H4 (cell line): Measurements from ENCODE around the gene GIMAP4. TPM values are rescaled to one million over a fixed set of nuclear protein-coding genes. Genes with fewer than 3 reads are reported as not detected.
"Not testable (repeated sequence)": the region's sequence is repeated elsewhere in the genome, so short reads cannot be mapped to it uniquely, and the experiment has no call there.

ENCODE experiments used
- DNase-seq: peaks from one replicate; pipeline ENCODE4 v3.0.0-alpha.2; 2015; ENCODE audit warnings: low spot score
- total RNA-seq: library from RNA; depleted of rRNA; stranded (reverse); fragments of >200 nt; shearing (Covaris generic); gene quantifications from 2 replicates; pipeline ENCODE4 v1.2.3, GENCODE V29; 2014; rRNA removed

GIMAP4 gene
- total RNA-seq: 0.12 TPM in 1 of 2 replicates, not detected in the other

DNA sequence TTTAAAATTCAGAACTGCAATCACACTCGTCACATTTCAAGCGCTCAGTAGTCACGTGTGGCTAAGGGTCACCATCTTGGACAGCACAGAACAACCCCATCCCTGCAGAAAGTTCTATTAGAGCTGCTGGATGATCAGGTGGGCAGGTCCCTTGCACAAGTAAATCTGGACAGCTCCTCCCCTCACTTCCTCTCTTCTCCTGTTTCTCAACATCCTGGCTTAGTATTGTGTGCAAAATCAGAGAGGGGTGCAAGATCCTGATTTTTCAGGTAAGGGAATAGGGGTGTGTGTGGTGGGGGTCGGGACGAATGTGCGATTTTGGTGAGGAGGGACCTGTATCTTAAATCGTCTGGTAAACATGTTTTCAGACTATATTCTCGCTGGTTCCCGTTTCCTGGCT lies at the start of gene GIMAP4:
TSS of gene GIMAP4 (plus strand) at position 222 of the 400 bp plus-strand sequence. CDS start 2,512 bp downstream, outside the sequence.
- no peak for DNase-seq

GRCh38 chr7:150519310-150519709 lies 47.9 kb upstream of the GIMAP4 start:
- no peak for DNase-seq

DNA sequence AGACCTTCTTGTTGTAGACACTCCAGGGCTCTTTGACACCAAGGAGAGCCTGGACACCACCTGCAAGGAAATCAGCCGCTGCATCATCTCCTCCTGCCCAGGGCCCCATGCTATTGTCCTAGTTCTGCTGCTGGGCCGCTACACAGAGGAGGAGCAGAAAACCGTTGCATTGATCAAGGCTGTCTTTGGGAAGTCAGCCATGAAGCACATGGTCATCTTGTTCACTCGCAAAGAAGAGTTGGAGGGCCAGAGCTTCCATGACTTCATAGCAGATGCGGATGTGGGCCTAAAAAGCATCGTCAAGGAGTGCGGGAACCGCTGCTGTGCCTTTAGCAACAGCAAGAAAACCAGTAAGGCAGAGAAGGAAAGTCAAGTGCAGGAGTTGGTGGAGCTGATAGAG lies 47.0 kb upstream of the GIMAP4 start:
- DNase-seq: no peak

GRCh38 chr7:150522931-150523330 lies 44.3 kb upstream of the GIMAP4 start:
- DNase-seq: not testable (repeated sequence)

DNA sequence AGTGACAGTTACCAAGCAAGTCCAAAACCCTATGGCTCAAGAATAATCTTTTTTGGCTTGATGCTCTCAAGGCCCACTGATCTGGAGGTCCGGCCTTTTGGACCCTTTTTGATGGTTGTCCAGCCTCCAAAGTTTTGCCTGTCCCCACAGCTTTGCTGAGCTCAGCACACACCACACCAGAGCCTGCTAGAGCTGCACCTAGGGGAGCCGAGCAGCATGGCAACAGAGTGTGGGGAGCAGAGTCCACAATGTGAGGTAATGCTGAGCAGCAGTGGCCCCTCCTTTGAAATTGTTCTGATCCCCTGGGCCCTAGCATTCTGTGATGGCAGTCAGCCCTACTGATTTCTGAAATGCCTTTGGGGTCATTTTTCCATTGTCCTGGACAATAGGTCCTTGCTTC lies 43.2 kb upstream of the GIMAP4 start:
- DNase-seq: no peak

- no peak for DNase-seq
Observed at GRCh38 chr7:150531704-150532103, 35.5 kb upstream of the GIMAP4 start.

GRCh38 chr7:150538259-150538658 lies 28.9 kb upstream of the GIMAP4 start:
- DNase-seq: no peak

- DNase-seq: no peak
Observed at GRCh38 chr7:150553163-150553562, 14.0 kb upstream of the GIMAP4 start.

- no peak for DNase-seq
Observed at GRCh38 chr7:150556521-150557138, 10.6 kb upstream of the GIMAP4 start.

DNA sequence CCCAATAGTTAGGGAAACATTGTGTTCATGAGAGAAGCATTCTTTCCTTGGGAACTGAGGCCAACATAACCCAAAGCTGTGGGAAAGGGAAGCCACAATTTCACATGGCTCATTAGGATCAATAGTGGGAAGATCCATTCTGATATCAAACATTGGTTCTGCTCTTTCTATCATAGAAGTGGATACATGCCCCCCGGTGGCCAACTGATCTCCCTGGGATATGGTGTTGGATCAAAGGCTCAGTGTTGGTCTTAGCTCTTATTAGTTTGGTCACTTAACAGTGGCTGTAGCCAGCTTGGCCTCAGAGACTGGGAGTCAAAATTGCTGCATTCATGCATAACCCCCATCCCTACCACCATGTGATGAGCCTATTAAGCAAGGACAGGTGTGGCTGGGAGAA lies 6.7 kb upstream of the GIMAP4 start:
- DNase-seq: no peak

DNA sequence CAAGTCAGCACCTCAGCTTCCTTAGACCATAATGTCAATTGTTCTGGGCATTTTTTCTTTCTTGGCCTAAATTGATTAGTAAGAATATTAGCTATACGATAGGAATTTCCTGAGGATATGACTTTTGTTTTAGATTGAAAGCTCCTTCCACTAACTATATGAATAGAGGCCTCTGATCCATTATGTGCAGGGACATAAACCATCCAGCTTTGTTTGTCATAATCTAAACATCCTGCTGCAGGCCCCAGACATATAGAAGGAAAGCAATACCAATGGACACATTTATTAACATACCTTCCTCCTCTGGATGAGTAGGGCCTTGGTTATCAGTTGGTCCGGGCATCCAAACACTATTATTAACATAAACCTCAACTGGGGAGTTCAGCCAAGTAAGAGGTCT lies 4.3 kb upstream of the GIMAP4 start:
- DNase-seq: no peak

DNA sequence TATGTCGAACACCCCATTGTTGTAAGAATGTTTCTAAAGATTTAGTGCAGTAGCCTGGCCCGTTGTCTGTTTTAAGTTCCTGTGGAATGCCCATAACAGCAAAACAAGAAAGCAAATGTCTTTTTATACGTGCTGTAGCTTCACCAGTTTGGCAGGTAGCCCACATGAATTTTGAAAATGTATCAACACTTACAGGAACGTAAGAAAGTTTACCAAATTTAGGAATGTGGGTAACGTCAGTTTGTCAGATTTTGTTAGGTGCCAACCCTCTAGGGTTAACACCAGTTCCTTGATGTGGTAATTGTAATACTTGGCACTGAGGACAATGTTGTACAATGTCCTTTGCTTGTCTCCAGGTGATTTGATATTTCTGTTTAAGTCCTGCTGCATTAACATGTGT lies 3.2 kb upstream of the GIMAP4 start:
- DNase-seq: no peak

DNA sequence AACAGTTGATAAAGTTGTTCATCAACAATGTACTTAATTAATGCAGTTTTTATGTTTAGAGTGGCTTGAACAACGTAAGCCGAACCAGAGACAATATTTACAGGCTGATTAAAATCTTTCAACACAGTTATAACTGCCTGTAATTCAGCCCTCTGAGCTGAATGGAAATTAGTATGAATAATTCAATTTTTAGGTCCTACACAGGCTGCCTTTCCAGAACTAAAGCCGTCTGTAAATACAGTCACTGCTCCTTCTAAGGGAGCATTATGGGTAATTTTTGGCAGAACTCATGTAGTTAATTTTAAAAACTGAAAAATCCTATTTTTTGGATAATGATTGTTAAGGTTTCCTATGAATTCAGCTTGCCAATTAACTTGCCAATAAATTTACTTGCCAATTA lies 2.6 kb upstream of the GIMAP4 start:
- no peak for DNase-seq

DNA sequence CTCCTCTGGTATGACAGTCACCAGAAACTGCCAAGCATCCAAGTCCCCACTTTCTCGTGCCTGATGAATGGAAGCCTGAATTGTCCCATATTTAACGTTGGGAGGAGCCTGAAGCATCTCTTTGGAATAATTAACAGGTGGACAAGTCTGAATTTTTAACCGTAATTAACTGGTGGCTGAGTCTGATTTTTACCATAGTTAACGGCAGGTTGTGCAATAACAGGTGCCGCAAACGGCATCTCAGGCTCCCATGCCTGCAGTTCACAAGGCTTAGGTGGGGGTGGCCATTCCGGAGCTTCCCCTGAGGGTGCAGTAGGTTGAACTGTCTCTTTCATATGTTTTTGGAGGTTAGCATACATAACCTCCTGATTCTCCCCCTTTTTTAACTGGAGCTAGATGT lies 2.0 kb upstream of the GIMAP4 start:
- DNase-seq: no peak

DNA sequence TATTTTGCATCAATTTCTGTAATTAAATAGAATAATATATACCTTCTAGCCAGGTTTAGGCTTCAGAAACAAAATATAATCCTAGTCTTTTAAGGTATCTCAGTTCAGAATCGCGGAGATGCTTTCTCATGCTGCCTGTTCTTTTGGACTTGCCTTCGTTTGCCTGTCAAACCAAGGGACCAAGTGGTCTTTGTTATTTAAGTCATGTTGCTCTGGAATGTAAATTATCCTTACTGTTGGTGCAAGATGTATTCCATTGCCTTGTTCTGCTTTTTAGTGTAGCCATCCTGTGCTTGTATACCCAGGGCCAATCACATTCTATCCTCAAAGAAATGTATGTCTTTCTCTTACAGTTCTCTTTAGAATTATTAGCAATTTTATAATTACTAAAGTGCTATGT lies 1.1 kb upstream of the GIMAP4 start:
- DNase-seq: no peak

DNA sequence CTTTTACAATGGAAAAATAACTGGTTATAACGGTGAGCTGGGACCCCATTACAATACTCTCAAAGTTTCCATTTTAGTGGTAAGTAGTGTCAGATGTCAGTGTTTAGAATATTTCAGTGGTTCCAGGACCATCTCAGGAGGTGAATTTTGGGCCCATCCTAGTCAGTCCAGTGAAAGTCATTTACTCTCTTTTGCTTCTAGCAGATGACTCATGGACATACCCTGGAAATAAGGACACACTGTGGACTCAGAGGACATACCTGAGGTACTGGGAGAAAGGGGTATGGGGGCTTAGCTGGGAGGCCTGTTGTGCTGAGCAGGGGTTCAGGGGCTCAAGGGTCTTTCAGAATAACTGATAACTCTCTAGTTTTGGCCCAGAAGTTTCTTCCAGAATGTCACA lies 618 bp upstream of the GIMAP4 start:
- DNase-seq: no peak

DNA sequence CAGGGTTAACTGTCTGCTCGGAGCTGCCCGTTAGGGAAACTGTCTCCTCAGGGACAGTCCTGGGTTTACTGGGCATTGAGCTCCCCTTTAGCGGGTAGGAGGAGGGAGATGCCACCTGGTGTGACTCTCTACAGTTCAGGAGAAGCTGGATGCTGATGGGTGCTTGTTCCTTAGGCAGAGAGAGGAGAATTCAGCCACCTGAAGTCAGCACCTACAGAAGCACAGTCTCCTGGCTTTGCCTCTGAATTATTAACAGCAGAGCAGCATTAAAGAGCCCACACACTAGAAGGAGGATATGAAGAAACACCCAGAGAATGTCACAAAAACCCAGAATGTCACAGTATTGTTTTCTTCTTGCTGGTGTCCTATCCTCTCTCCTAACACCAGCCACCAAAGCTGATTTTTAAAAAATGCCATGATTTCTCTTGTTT lies 696 bp downstream of the GIMAP4 start:
- no peak for DNase-seq

DNA sequence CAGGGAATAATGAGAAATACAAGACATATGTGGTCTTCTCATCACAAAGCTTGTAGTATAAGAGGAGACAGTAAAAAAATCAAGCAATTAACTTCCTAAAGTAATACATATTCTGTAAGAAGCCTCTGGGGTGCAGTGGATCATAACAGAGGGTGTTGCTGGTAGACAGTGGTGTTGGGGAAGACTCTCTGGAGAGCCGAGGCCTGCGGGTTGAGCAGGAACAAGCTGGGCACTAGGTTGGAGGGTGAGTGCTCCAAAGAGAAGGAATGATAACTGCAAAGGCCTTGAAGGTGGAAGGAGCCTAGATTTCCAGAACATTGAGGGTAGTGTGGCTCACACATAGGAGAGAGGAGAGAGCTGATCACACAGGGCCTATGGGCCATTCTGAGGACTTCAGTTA lies 1.5 kb downstream of the GIMAP4 start:
- no peak for DNase-seq

GRCh38 chr7:150569245-150569955 lies 2.2 kb downstream of the GIMAP4 start:
- DNase-seq: no peak

GRCh38 chr7:150570556-150571465 lies 3.6 kb downstream of the GIMAP4 start:
- DNase-seq: no peak

DNA sequence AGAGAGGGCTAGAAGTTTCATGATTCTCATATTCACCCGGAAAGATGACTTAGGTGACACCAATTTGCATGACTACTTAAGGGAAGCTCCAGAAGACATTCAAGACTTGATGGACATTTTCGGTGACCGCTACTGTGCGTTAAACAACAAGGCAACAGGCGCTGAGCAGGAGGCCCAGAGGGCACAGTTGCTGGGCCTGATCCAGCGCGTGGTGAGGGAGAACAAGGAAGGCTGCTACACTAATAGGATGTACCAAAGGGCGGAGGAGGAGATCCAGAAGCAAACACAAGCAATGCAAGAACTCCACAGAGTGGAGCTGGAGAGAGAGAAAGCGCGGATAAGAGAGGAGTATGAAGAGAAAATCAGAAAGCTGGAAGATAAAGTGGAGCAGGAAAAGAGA lies 5.3 kb downstream of the GIMAP4 start:
- DNase-seq: no peak

DNA sequence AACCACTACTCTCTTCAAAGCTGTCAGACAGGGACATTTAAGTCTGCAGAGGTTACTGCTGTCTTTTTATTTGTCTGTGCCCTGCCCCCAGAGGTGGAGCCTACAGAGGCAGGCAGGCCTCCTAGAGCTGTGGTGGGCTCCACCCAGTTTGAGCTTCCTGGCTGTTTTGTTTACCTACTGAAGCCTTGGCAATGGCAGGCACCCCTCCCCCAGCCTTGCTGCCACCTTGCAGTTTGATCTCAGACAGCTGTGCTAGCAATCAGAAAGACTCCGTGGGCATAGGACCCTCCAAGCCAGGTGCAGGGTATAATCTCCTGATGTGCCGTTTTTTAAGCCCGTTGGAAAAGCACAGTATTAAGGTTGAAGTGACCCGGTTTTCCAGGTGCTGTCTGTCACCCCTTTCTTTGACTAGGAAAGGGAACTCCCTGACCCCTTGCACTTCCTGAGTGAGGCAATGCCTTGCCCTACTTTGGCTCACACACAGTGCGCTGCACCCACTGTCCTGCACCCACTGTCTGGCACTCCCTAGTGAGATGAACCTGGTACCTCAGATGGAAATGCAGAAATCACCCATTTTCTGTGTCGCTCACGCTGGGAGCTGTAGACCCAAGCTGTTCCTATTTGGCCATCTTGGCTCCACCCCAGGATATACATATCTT lies 12.9 kb downstream of the GIMAP4 start:
- not testable (repeated sequence) for DNase-seq
